HG03159 (cell line): Measurements from ENCODE around the gene ELMO1.

Experiments used
- ATAC-seq: cut with Tn5 transposase; IDR thresholded peaks from one replicate; pipeline ENCODE4 v1.9.1; 2021; ENCODE audit warnings: mild to moderate bottlenecking, moderate library complexity; ENCODE audit not compliant: unreplicated experiment

The ELMO1 gene

DNA sequence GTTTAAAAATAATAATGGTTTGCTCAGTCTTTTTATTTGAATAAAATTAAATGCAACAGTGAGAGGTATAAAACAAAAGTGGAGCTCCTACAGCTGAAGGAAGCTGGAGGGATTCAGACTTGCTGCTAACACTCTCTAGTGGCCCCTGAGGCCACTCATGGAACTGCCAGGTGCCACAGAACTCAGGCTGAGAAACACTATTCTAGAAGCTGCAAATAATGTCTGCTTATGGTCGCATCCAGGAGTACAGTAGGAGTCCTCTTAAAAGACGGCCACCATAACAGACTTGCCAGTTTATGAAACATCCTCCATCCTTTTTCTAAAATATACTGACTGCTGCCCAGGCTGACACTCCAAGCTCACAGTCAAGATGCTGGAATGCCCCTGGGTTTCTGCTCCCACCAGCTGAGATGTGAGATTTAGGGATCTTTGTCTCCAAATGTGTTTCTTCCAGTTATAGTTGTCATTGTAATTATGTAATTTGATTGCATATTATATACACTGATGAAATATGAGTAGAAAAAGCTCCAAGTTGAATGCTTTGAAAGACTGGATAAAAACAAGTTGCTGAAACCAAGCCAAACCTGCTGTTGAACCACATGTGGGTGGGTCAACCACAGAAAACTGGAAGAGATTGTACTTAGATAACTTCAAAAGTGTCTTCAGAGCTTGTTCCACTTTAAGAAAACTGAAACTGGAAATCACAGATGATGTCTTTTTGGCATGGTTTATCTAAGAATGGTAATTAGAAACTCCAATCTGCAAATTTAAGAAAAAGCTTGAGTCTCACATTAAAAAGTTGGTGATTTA is 510.7 kb downstream of the ELMO1 start:
- ATAC-seq: no peak

- ATAC-seq: no peak
Observed at GRCh38 chr7:36931892-36932291, 516.8 kb downstream of the ELMO1 start.

GRCh38 chr7:36929791-36930190 is 518.9 kb downstream of the ELMO1 start:
- ATAC-seq: no peak

- ATAC-seq: no peak
Observed at GRCh38 chr7:36928718-36929117, 519.9 kb downstream of the ELMO1 start.

GRCh38 chr7:36928311-36928710 is 520.4 kb downstream of the ELMO1 start:
- ATAC-seq: no peak

DNA sequence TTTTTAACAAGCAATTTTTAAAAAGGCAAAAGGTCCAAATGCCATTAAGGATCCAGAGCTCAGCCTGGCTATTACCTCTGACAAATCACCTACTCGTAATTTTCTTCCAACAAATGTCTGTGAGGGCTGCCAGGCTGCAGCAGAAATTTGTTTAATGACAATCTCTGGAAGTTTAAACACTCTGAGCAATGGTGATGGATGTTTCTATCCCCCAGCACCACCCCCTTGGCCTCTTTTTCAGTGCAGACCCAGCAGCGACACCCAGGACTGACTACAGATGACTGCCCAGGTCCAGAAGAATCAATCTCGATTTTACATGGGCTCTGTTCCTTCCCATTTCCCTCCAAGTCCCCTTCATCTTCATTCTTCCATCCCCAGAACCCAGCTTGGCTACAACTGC is 523.0 kb downstream of the ELMO1 start:
- no peak for ATAC-seq

GRCh38 chr7:36925207-36925606 is 523.5 kb downstream of the ELMO1 start:
- ATAC-seq: no peak

DNA sequence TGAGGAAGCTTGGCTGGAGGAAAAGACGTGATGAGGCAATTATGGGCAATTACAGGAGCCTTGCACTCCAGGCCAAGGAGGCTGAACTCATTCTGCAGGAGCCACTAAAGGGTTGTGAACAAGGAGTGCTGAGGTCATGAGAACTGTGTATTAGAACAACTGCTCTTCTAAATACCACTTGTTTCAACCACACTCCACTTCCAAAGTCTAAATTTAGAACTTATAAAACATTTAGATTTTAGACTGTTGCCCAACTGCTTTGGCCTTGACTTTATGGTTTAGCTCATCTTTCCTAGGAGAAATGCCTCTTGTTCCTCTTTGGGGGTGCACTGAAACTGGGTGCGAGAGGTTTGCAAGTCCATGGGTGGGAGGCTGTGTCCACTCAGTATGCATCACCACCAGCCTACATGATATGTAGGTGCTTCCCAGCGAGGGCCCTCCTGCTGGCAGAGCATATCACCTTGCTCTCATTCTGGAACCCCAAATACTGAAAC is 524.7 kb downstream of the ELMO1 start:
- ATAC-seq: no peak

GRCh38 chr7:36923185-36923584 is 525.5 kb downstream of the ELMO1 start:
- ATAC-seq: no peak

DNA sequence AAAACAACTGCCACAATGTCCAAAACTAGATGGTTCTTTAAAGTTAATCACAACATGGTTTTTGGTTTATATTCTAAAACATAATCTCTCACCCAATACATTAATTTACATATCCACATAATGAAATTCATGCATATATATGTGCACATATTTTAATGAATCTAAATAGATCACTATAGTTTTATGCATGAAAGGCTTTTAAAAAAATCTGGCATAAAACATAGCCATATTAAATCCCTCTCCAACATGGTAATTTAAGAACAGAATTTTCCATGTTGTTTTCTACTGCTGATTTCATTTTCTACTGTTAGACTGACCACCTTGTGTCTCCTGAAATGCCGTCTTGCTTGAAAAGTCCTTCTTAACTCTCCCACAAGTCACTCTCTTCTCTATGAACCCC is 528.2 kb downstream of the ELMO1 start:
- no peak for ATAC-seq

- no peak for ATAC-seq
Observed at GRCh38 chr7:36919738-36920137, 528.9 kb downstream of the ELMO1 start.

GRCh38 chr7:36918591-36918990 is 530.1 kb downstream of the ELMO1 start:
- ATAC-seq: no peak

GRCh38 chr7:36916619-36917018 is 532.0 kb downstream of the ELMO1 start:
- ATAC-seq: no peak

- ATAC-seq: no peak
Observed at GRCh38 chr7:36916116-36916515, 532.5 kb downstream of the ELMO1 start.

DNA sequence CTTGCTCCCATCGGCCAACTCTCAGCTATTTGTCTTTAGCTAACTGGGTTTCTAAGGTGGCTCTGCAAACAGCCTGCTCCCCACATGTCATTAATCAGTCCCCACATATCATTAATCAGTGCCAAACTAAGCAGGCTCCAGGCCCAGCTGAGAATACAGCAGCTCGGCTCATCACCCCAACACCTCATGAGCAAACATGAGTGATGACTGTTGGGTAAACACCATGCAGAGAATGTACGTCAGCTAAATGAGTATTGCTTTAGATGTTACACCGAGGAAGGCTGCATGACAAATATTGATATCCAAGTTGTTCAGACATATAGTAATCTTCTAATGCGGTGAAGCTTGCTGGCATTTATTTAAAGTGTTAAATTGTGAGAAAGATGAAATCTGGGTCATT is 536.9 kb downstream of the ELMO1 start:
- no peak for ATAC-seq

GRCh38 chr7:36910859-36911258 is 537.8 kb downstream of the ELMO1 start:
- ATAC-seq: no peak

DNA sequence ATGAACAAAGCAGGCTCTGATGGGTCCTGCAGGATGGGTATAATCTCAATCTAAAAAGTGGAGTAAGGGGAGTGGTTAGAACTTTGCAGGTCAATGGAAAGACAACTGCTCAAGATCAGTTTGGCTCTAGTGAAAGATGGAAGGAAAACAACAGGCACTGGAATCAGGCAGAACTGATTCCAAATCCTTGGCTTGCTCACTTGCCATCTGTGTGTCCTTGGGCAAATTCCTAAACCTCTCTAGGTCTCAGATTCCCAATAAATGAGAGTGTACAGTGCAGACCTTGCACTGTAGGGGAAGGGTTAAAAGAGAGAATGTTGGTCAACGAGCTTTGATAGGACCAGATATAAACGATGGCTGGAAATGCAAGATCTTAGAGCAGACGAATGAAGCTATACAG is 538.3 kb downstream of the ELMO1 start:
- no peak for ATAC-seq

DNA sequence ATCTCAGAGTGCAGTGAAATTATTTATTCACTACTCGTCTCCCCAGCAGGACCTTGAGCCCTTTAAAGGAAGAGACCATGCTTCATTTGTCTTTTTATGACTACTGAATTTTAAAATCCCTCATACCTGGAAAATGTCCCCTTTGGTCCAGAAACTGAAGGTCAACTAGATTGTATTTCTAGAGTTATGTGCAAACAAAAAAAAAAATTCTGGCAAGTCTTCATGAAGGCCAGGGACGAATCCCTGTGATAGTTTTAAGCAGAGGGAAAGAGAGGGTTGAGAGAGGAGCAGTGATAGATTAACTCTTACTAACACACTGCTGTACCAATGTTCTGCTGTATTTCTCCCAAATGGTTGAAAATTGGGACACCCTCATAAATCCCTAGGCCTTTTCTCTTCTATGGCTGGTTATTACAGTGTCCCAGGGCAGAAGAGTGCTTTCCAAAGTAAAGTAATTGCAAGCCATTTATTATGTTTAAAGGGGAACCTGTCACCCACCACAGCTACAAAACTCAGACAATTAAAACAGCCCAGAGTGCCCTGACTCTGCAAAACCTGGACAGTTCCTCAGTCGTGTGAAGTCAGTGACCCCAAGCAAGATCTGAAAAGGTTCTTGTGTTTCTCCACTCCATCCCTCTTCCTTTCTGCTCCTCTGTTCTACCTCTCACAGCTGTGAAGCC is 541.6 kb downstream of the ELMO1 start:
- no peak for ATAC-seq

DNA sequence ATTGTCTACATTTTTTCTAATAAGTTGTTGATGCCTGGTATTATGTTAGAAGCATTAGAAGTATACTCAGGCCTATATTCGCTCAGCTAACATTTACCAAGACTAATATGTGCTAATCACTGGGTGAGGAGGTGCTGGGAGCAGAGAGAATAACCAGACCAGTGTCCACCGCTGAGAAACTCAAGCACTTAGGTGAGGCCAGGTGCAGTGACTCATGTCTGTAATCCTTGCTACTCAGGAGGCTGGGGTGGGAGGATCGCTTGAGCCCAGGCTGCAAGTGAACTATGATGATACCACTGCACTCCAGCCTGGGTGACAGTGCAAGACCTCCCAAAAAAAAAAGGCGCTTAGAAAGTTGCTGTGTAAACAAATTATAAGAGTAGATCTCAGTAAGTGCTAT is 542.2 kb downstream of the ELMO1 start:
- ATAC-seq: no peak

DNA sequence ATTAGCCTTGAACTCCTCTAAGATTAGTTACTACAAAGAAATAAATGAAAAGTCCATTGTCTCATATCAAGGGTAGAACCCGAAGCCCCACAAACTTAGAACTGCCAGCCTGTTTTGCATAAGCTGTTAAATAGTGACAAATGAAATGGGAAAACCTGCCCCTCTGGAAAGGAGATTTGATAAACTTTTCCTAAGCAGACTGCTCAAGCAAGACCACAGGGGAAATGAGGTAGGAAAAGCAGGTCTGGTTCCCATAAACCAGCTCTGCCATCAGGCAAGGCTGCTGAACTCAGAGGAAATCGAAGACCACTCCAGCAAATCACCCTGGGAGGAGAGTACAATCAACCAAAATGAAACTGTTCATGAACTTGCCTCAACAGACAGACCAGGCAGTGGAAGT is 542.8 kb downstream of the ELMO1 start:
- no peak for ATAC-seq

DNA sequence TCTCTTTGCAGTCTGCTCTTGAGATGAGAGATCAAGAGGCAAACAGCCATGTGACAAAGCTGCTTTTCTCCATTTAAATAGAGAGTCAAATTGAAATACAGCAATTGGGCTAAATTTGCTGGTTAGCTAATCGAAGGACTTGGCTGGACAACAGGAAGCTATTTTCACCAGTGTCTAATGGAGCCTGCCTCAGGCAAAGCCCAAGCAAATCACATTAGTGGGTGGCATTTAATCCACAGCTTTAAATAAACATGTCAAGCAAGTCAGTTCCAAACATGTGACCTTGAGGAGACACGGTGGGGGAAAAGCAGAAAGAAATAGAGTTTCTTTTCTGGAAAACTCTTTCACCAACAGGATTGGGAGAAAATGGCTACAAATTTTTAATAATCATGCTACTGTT is 543.9 kb downstream of the ELMO1 start:
- no peak for ATAC-seq

- ATAC-seq: no peak
Observed at GRCh38 chr7:36904101-36904500, 544.6 kb downstream of the ELMO1 start.
